Sigmoid colon (tissue), 4 donors: ENCODE results near the gene TAS2R50.

Source experiments
- EP300 ChIP-seq, 4 donors: sonication (generic); formaldehyde crosslinking; IDR thresholded peaks; one replicate each; pipeline ENCODE4 v1.6.1; 2017; ENCODE audit warnings: antibody characterized with exemption in 4 of 4
- POLR2A ChIP-seq, 2 donors: fragments of 450-650 bp; IDR thresholded peaks; one replicate each; pipeline ENCODE4 v1.6.1; 2016; ENCODE audit warnings: antibody characterized with exemption in 2 of 2, mild to moderate bottlenecking in 2 of 2, moderate library complexity in 2 of 2
- POLR2AphosphoS5 ChIP-seq, 4 donors: sonication (generic); formaldehyde crosslinking; IDR thresholded peaks; one replicate each; pipeline ENCODE4 v1.6.1; 2017; ENCODE audit warnings: antibody characterized with exemption in 4 of 4
- TF ChIP-seq, protein P1 (sequence below), 4 experiments: fragments of 450-650 bp in 3 of 4; fragments of 200-600 bp in 1 of 4; IDR thresholded peaks; one replicate each; pipeline ENCODE4 v1.5.1; 2016 to 2019; ENCODE audit warnings: antibody characterized with exemption in 4 of 4, mild to moderate bottlenecking in 3 of 4, moderate library complexity in 2 of 4

DNA sequence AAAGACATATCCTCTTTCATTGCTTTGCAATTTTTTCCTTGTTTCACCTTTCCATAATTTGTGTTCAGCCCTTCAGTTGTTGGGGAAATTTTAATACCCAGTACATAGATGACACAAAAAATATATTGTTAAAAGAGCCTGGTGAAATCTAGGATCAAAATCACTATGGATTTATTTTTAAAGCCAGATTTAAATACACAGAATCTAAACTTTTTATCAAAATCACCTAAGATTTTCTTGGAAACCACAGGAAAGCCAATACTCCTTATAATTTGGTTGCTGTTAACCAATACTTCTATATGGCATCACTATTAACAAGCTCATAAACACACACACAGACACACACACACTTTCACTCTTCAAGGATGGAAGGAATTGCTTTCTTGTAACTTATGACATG is 11.5 kb upstream of the TAS2R50 start, which contains the start of gene TAS2R20:
- TF ChIP-seq POLR2AphosphoS5 (IDR thresholded peaks at IDR 0.05) (no peak), POLR2A (IDR thresholded peaks at IDR 0.05) (no peak), EP300 (IDR thresholded peaks at IDR 0.05) (no peak)
- TF ChIP-seq, protein P1, sequence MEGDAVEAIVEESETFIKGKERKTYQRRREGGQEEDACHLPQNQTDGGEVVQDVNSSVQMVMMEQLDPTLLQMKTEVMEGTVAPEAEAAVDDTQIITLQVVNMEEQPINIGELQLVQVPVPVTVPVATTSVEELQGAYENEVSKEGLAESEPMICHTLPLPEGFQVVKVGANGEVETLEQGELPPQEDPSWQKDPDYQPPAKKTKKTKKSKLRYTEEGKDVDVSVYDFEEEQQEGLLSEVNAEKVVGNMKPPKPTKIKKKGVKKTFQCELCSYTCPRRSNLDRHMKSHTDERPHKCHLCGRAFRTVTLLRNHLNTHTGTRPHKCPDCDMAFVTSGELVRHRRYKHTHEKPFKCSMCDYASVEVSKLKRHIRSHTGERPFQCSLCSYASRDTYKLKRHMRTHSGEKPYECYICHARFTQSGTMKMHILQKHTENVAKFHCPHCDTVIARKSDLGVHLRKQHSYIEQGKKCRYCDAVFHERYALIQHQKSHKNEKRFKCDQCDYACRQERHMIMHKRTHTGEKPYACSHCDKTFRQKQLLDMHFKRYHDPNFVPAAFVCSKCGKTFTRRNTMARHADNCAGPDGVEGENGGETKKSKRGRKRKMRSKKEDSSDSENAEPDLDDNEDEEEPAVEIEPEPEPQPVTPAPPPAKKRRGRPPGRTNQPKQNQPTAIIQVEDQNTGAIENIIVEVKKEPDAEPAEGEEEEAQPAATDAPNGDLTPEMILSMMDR (IDR thresholded peaks at IDR 0.05): no peak
